Left forelimb (tissue), 1 donor: ENCODE data around the gene CEP112.

Experiments
- DNase-seq: peaks from one replicate; pipeline ENCODE4 v3.0.0-alpha.2; 2018; ENCODE audit warnings: low spot score

CEP112 gene

DNA sequence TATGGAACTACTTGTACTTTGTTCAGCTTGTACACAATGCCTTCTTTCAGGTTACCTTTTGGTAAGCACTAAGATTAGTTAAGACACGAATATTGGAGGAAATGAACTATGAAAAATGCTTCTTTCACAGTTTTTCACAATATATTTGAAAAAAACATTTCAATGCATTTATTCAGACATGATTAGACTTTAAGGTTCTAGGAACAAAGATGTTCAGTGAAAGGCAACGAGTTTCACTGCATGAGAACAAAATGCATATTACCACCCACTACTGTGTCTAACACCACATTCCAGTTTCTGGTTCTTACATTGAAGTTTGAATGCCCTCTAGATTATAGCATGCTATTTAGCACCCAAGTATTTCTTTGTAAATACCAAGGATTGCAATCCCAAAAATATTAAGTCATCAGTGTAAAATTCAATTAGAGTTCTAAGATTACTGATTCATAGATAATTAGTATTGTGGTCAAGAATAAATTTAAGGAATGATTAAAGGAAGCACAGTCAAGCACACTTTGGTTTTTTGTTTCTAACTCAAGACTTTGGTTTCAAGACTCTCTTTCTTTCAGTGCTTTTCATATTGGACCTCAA is 261.7 kb downstream of the CEP112 start:
- no peak for DNase-seq

DNA sequence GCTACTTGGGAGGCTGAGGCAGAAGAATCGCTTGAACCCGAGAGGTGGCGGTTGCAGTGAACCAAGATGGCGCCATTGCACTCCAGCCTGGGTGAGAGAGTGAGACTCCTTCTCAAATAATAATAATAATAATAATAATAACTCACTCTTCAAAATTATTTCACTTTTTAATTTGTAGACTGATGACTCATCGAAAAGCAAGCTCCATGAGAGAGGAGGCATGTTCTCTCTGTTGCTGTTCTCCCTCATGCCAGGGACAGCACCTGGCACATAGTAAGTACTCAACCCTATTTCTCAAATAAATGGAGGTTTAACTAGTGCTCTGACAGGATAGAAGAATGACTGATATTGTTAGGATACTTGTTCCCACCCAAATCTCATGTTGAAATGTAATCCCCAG is 265.3 kb downstream of the CEP112 start:
- DNase-seq, result no peak

DNA sequence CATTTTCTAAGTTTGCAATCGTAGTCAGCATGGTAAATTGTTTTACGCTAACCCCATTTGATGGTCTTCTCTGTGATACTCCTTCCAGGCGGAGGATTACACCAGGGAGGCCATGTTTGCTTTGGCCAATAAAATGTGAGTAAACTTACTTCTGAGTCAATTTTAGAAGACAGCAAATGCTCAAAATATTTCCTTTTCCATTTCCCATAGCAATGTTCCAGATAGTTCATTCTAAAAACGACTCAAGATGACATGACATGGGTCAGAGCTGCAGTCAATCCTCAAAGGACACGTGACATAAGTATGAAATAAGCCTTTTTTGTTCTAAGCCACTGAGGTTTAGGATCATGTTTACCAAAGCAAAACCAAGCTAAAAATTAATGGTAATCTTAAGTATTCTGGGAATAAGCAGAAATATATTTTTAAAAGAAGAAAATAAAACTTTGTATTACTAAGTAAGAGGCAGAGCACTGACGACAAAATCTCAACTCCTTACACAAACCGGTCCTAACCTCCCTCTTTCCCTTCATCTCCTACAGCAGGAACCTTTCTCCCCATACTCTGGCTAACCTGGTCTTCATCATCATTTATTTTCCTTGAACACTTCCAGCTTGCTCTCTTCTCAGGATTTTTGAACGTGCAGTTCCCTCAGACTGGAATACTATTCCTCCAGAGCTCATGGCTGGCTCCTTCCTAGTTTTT is 266.2 kb downstream of the CEP112 start:
- DNase-seq, result no peak

DNA sequence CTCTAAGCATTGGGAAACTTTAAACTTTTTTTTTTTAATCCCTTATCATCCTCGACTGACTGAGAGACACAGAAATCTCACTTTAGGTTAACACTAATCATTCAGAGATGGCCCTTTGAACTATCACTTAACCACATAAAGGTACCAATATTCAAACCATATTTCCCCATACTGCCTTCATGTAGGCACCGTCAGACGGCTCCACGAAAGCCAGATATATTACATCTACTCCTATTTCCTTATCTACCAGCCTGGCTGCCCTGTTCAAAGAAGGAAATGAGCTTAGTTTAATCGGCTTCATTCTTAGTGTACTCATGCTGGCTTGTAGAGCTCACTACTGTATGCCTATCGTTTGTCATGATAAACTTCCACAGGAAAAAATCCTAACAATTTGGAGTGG is 270.9 kb downstream of the CEP112 start:
- no peak for DNase-seq

DNA sequence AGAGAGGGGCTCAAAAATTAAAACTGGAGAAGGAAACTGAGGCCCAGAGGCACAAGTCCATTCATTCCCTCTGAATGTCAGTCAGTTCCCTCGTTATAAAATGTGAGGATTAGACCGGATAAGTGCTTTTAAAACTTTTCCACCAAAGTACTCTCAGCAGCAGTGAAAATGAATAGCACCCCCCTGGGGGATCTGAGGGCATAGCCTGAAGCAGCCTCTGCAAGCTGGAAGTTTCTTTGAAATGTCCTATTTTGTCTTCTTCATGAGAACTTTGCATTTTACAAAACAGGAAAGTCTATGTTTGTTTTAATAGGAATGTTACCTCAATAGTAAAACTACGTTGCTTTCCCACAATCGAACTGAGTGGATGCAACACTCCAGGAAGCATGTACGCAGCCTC is 273.0 kb downstream of the CEP112 start:
- no peak for DNase-seq

DNA sequence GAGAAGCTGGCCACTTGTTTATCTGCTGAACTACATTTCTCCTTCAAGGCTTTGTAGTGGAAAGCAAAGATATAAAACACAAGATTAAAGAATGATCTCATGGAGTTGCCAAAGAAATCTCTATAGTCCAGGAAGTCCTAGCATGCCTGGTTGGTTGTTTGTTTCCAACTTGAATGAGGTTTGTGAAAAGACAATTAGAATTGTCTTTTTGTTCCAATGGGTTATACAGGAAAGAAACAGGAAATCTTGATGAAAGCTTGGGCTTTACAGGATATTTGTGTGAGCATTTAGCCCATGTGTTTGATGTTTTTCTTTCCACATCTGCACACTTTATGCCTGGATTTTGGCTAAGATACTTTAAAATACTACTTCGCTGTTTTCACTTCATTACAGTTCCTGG is 273.4 kb downstream of the CEP112 start:
- DNase-seq, result no peak

DNA sequence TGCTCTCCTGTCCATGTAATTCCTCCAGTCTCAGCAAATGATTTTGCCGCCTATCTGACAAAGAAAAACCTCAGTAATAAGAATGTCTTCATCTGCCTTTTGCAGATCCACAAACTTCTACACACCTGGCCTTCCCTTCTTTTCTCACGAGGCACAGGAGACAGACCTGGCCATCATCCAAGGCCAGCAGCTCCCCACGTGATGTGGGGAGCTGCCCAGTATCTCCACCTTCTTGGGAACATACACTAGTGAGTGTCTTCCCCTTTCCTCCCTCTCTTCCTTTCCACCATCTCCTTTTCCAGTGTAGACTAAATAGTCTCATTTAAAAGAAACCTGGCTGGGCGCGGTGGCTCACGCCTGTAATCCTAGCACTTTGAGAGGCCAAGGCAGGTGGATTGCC is 274.4 kb downstream of the CEP112 start:
- DNase-seq, result no peak

DNA sequence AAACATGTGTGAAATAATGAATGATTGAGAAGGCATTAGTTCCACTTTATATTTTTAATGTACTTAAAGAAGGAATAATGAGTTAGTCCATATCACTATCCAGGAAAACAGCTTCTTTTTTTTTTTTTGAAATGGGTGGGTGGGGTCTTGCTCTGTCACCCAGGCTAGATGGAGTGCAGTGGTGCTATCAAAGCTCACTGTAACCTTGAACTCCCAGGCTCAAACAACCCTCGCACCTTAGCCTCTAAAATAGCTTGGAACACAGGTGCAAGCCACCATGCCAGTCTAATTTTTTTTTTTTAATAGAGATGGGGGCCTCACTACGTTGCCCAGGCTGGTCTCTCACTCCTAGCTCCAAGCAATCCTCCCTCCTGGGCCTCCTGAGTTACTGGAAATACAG is 275.5 kb downstream of the CEP112 start:
- no peak for DNase-seq

DNA sequence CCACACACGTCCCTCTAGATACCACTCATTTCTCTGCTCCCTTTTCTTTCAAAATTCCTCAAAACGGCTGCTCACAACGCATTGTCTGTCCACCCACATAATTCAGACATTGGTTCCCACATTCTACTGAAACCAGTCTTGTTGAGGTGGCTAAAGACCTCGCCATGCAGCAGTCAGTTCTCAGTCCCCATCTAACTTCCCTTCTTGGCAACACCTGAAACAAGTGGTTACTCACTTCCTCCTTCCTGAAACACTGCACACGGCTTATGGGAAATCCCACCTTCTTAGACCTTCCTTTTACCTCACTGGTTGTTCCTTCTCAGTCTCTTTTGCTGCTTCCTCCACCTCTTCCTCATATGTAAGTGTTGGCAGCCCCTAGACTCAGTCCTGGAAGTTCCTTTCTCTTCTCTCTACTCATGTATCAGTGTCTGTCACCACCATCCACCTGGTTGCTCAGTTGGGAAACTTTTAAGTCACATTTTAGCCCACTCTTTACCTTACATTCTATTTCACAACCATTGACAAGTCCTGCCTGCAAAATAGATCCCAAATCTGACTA is 277.1 kb downstream of the CEP112 start:
- DNase-seq, result no peak

DNA sequence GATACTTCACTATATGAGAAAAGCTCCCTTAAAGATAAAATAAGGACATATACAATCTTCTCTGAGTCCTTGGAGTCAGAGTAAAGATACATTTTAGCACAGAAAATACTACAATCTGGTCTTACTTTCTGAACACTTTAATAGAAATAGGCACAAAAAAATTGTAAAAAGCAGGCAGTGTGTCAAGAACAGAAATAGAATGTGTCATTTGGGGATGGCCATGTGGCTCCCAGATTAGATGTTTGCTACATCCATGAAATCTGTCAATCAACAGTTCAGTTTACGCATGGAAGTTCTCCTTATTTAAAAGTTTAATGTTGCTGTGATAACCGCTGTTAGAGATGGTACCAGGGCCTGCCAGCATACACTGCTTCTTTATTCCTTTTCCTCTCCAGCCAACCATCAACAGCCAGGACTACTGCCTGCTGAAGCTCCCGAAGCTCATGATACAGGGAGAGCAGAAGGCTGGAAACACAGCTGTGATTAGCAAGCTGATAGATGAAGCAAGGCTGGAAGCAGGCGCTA is 278.5 kb downstream of the CEP112 start:
- no peak for DNase-seq

DNA sequence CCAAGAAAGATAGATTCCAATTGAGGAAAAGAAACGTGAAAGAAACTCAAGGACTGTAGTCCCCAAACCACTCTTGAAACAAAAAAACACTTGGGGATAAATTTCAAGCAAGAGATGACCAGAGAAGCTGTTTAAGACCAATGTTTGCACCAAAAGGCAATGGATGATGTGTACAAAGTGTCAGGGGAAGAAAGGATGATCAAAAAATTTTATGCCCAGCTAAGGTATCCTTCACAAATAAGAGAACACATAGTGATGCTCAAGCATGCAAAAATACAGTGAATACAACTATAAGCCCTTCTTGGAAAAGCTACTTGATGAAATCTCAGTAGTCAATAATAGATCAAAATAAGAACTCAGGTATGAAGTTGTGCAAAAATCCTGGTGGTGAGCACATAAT is 281.1 kb downstream of the CEP112 start:
- DNase-seq, result no peak

DNA sequence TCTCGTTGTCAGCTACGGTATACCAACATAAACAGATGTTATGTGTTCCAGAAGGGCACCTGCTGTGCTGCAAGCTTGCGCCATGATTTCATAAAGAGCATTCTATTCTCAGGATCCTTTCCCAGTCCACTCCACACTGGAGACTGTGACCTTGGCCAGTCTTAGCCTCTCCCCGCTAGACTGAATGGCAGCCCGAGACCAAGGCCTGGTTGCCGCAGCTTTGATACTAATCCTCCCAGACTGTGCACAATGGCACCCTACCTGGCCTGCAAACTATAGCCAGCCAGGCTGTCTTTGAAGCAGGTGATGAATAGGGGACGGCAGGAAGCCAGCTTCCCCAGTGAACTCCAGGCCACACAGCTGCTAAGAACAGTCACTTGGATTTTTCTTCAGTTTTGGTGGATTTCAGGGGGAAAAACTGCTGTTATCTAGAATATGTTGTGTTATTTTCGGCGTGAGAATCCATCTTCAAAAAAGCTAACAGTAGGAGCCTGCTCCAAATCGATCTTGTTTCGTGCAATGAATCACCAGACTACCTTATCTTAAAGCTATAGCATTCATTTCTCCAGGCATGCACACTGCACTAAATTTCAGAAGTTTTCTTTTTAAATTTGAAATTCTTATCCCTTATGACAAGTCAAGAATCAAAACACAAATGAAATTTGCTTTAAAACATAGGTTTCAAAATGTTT is 289.0 kb downstream of the CEP112 start:
- no peak for DNase-seq

DNA sequence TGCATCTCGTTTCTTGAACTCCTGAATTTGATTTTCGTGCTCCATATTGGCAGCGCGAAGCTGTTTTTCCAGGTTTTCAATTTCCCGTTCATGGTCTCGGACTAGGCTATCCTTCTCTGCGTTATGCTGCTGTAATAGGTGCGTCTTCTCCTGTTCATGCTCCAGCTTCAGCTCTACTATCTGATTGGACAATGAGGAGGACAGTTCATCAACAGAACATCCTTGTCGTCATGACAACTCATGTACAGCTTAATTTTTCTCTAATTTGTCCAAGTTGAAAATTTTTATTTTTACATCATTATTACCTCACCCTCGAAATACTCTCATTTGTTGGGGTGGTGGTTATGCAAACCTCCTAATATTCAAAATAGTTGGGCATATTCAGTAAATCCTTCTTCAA is 289.8 kb downstream of the CEP112 start:
- DNase-seq, result no peak

DNA sequence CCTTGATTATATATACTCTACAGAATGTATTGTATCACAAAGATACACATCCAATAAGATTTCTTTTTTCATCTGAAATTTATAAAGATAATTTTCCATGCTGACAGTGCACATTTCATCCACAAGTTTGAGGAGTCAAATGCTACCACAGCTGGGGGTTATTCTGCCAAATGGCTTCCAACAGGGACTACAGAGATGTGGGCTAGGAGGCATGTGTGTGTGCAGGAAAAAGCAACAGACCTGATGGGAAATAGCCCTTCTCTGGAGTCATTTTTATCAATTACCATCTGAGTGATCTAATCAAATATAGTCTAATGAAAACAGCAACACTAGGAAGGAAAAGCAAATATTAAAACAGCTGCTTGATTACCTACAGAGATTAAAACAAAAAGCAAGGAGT is 290.5 kb downstream of the CEP112 start:
- no peak for DNase-seq

DNA sequence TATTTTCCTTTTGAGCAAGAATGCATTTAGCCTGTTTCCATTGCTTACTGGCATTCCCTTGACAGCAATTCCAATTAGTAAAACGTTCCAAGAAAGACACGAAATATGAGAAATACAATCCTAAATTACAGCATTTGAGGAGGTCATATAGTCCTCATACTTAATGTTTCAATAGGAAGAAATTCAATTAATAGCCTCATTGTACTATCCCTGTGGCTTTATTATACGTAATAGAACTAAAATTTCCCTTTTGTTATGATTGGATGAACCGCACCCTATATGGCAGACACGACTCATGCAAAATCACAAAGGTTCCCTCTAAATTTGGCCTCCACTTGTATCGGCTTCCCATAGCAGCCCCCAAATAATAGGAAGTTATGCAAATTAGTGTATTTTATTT is 291.7 kb downstream of the CEP112 start:
- DNase-seq, result no peak

DNA sequence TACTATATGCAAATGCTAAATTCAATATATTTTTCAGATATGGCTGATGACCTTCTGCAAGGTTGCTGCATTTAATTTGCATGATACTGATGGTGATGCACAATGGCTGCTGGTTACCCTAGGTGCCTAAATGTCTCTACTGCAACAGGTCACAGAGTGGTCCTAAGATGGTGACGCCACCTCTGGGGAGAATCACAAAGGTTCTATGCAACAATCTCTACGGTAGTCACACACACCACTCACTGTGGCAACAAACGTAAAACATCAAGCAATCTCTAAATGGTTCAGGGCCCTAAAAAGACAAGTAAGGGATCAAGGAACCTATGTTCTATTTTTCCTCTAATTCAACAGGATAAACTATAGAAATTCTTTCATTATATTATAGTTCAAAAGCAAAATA is 293.3 kb downstream of the CEP112 start:
- DNase-seq, result no peak

DNA sequence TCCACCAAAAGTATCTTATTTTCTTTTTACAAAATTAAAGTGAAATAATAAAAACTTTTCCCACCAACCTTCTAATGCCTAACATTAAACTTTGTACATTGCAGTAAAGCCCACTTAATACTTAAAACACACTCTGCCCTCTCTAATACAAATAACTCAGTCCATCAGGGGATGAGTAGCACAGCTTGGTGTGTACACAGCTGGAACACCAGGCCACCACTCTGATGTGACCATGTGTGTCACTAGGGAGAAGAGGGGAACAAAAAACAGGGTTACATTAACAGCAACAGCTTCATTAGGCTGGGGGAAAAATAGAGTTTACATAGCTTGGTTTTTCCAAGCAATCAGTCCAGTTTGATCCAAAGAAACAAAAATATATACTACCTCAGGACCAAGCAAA is 295.0 kb downstream of the CEP112 start:
- DNase-seq, result no peak

DNA sequence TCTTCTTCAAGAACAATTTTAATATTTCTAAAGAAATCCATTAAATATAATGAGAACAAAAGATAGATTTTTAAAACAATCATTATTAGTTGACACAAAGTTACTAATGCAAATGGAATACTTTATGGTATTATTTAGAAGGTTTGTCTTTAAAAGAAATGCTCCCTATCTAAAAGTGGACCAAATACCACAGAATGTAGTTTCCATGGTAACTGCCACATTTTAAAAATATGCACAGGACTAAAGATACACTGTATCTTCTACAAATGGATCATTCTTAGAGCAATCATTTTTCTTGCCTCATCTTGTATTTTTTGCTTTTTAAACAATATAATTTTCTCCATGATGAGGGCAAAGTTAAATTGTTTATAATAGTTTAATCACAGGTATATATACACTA is 296.0 kb downstream of the CEP112 start:
- no peak for DNase-seq

DNA sequence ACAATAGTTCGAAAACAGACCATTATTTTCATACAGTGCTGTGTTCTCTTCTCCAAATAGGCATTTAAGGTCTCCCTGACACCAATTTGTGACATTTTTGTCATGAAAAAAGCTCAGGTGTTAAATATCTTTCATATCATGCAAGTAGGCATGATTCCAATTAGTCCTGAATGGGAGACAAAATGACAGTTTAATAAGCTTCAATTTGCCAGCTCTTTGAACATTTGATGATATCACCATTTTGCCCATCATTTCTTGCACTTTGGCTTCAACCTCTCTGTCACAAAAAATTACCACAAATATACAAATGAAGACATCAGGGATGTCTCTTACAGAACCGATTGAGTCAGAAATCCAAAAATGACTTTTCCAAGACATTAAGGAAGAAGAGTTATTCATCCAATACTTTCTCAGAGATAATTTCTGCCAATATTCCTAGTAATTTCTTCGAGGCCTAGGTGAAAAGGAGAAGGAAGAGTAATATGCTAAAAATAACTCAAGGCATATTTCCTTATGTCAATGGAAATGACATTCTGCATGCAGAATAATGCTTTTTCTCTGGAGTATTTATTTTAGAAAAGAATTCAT is 298.1 kb downstream of the CEP112 start:
- no peak for DNase-seq

DNA sequence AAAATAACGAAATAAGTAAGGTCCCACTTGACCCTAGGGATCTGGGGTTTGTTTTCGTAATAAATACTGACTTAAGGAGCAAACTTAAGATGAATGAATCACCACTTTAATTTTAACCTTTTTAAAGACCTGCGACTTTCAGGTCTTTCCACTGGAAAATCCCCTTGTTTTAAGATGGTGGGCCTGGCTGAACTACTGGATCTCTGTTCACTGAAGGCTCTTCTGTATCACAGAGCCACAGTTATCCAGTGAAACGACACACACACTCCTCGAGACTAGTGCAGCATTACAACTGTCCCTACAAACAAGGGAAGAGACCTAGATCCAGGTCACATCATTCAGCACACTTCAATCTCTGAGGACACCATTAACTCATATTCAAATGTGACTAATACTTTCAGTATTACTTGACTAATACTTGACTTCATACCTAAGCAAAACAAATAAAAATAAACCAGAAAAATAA is 299.0 kb downstream of the CEP112 start:
- no peak for DNase-seq

DNA sequence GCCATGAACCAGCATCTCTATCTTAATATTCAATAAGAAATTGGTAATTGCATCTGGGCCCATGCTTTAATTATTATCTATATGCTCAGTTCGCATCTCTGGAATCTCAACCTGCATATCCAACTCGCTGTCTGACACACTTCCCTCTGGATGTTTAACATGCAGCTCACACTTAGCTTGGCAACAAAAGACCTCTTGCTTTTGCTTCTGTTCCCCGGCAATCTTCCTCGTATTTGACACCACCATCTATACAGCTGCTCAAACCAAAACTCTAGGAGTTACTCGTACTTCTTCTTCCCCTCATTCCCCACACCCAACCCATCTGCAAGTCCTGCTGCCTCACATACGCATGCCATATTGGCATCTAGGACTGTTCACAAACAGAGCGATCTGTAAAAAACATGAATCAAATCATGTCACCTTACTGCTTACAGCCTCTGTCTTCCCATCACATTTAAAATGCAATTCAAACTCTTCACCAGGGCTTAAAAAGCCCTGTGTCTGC is 300.6 kb downstream of the CEP112 start:
- DNase-seq, result no peak

DNA sequence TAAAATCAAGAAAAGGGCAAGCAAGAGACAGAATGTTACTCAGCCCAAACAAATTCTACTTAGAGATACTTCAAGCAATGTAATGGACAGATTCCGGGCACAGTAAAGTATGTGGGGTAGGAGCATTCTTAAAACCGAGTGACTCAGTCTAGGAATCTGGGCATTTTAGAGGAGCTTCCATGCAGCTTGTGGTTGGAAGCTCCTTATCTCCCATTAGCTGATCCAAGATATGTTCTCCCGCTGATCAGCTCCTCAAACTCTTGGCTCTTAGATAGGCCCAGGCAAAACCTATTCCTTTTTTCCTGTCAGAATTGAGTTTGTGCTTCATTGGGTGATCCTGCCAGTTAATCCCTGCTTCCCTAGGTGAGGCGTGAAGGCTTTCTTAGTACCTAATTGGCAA is 303.3 kb downstream of the CEP112 start:
- DNase-seq, result no peak
